Parathyroid adenoma (tissue), 2 donors: Measurements from ENCODE around the gene VPS26C.
"Not testable (repeated sequence)": the region's sequence is repeated elsewhere in the genome, so short reads cannot be mapped to it uniquely, and the experiment has no call there.

Experiments used
- H2AFZ ChIP-seq: fragments of 300-600 bp; sonication (generic); one replicate; pipeline ENCODE4 v1.7.0; 2017; ENCODE audit warnings: antibody characterized with exemption, mild to moderate bottlenecking
- H3K27ac ChIP-seq: fragments of 300-600 bp; sonication (generic); one replicate; pipeline ENCODE4 v1.7.0; 2017
- H3K27me3 ChIP-seq: fragments of 300-600 bp; sonication (generic); one replicate; pipeline ENCODE4 v1.7.0; 2017; ENCODE audit warnings: low read length; ENCODE audit not compliant: control insufficient read depth, insufficient read depth
- H3K36me3 ChIP-seq: fragments of 300-600 bp; sonication (generic); one replicate; pipeline ENCODE4 v1.7.0; 2017; ENCODE audit warnings: low read length; ENCODE audit not compliant: control insufficient read depth, insufficient read depth
- H3K4me1 ChIP-seq: fragments of 300-600 bp; sonication (generic); one replicate; pipeline ENCODE4 v1.7.0; 2017; ENCODE audit warnings: control low read depth
- H3K4me2 ChIP-seq: fragments of 300-600 bp; sonication (generic); one replicate; pipeline ENCODE4 v1.7.0; 2017; ENCODE audit warnings: low read length
- H3K4me3 ChIP-seq: fragments of 300-600 bp; sonication (generic); one replicate; pipeline ENCODE4 v1.7.0; 2017; ENCODE audit warnings: low read depth, low read length
- H3K79me2 ChIP-seq: fragments of 300-600 bp; sonication (generic); one replicate; pipeline ENCODE4 v1.7.0; 2017; ENCODE audit warnings: control low read depth
- H3K9ac ChIP-seq: fragments of 300-600 bp; sonication (generic); one replicate; pipeline ENCODE4 v1.7.0; 2017; ENCODE audit warnings: mild to moderate bottlenecking
- H3K9me3 ChIP-seq: fragments of 300-600 bp; sonication (generic); one replicate; pipeline ENCODE4 v1.7.0; 2017; ENCODE audit warnings: low read length; ENCODE audit not compliant: control insufficient read depth
- CTCF ChIP-seq: fragments of 300-600 bp; sonication (generic); IDR thresholded peaks from one replicate; pipeline ENCODE4 v1.7.0; 2017; ENCODE audit warnings: antibody characterized with exemption, mild to moderate bottlenecking
- donor health status: primary hyperparathyroidism.

Gene VPS26C

GRCh38 chr21:37292941-37293340 is 25.8 kb upstream of the VPS26C start:
- no peaks in the 10 kb centered on the region for H3K4me1 ChIP-seq
- no peak overlapping the region for H3K9ac ChIP-seq
- H3K79me2 ChIP-seq, result no peaks in the 10 kb centered on the region
- H2AFZ ChIP-seq, result no peak overlapping the region
- no peak overlapping the region for H3K27ac ChIP-seq
- no peak for TF ChIP-seq CTCF
- H3K4me2 ChIP-seq, result no peak overlapping the region
- no peaks in the 10 kb centered on the region for H3K36me3 ChIP-seq
- no peaks in the 10 kb centered on the region for H3K27me3 ChIP-seq
- H3K4me3 ChIP-seq, result no peak overlapping the region
- H3K9me3 ChIP-seq, result no peaks in the 10 kb centered on the region

GRCh38 chr21:37292041-37292440 is 24.9 kb upstream of the VPS26C start:
- no peak overlapping the region for H3K9ac ChIP-seq
- no peak overlapping the region for H3K27ac ChIP-seq
- no peak overlapping the region for H3K4me2 ChIP-seq
- H3K79me2 ChIP-seq, result no peaks in the 10 kb centered on the region
- no peaks in the 10 kb centered on the region for H3K36me3 ChIP-seq
- TF ChIP-seq CTCF, result no peak
- H3K27me3 ChIP-seq, result no peaks in the 10 kb centered on the region
- H3K9me3 ChIP-seq, result no peaks in the 10 kb centered on the region
- no peak overlapping the region for H3K4me3 ChIP-seq
- H2AFZ ChIP-seq, result no peak overlapping the region
- no peaks in the 10 kb centered on the region for H3K4me1 ChIP-seq

- H3K9me3 ChIP-seq, H2AFZ ChIP-seq, H3K4me1 ChIP-seq, H3K9ac ChIP-seq, H3K27ac ChIP-seq, H3K4me2 ChIP-seq, H3K79me2 ChIP-seq, H3K36me3 ChIP-seq, H3K27me3 ChIP-seq, H3K4me3 ChIP-seq: not testable (repeated sequence)
These were observed 16.1 kb upstream of the VPS26C start for GRCh38 chr21:37283191-37283710.

- not testable (repeated sequence) for H3K4me1 ChIP-seq, H2AFZ ChIP-seq, H3K4me2 ChIP-seq, H3K36me3 ChIP-seq, H3K27ac ChIP-seq, H3K27me3 ChIP-seq, H3K9me3 ChIP-seq, H3K79me2 ChIP-seq, H3K9ac ChIP-seq, H3K4me3 ChIP-seq
These were observed 15.5 kb upstream of the VPS26C start for GRCh38 chr21:37282602-37283001.

- H3K27ac ChIP-seq, result no peak overlapping the region
- H3K27me3 ChIP-seq, result no peaks in the 10 kb centered on the region
- no peaks in the 10 kb centered on the region for H3K9me3 ChIP-seq
- no peak for TF ChIP-seq CTCF
- no peaks in the 10 kb centered on the region for H3K79me2 ChIP-seq
- no peaks in the 10 kb centered on the region for H3K36me3 ChIP-seq
- no peaks in the 10 kb centered on the region for H3K4me1 ChIP-seq
- H2AFZ ChIP-seq, result no peak overlapping the region
- H3K4me2 ChIP-seq, result no peak overlapping the region
- no peak overlapping the region for H3K4me3 ChIP-seq
- no peak overlapping the region for H3K9ac ChIP-seq
These were observed 14.9 kb upstream of the VPS26C start for GRCh38 chr21:37281993-37282392.

- Histone ChIP-seq H3K4me1 (no peaks in the 10 kb centered on the region), H3K79me2 (no peaks in the 10 kb centered on the region), H2AFZ (no peak overlapping the region), H3K9me3 (no peaks in the 10 kb centered on the region), H3K27ac (no peak overlapping the region), H3K27me3 (no peaks in the 10 kb centered on the region), H3K36me3 (no peaks in the 10 kb centered on the region), H3K4me3 (no peak overlapping the region), H3K9ac (no peak overlapping the region), H3K4me2 (no peak overlapping the region)
- no peak for TF ChIP-seq CTCF
These were observed 14.4 kb upstream of the VPS26C start for GRCh38 chr21:37281579-37281978.

- not testable (repeated sequence) for H3K9ac ChIP-seq, H3K27ac ChIP-seq, H2AFZ ChIP-seq, H3K27me3 ChIP-seq, H3K79me2 ChIP-seq, H3K4me1 ChIP-seq, H3K4me2 ChIP-seq, H3K9me3 ChIP-seq, H3K36me3 ChIP-seq, H3K4me3 ChIP-seq
These were observed 12.1 kb upstream of the VPS26C start for GRCh38 chr21:37279271-37279670.
